Endothelial cell of umbilical vein (primary cell): Measurements from ENCODE around the gene TOB1. TPM values are rescaled to one million over a fixed set of nuclear protein-coding genes. Genes with fewer than 3 reads are reported as not detected.

Experiments
- BruUV-seq: library from RNA; stranded (reverse); fragments of 400-500 nt; replicated peaks from 2 replicates; lab custom pipeline; 2021; lab: Mats Ljungman, UMichigan
- CTCF ChIA-PET: fragments of 300-600, 350-600 bp; sonication (Branson Sonifier 250); formaldehyde crosslinking; loops from one replicate; lab custom pipeline; 2021; ENCODE audit warnings: antibody characterized with exemption, inconsistent platforms; lab: Charles Lee
- POLR2A ChIA-PET: fragments of 300-600, 350-600 bp; sonication (Branson Sonifier 250); formaldehyde crosslinking; loops from one replicate; lab custom pipeline; 2021; ENCODE audit warnings: antibody characterized with exemption, inconsistent platforms; lab: Charles Lee
- DNase-seq: peaks from one replicate; pipeline ENCODE4 v3.0.0-alpha.2; 2011; ENCODE audit warnings: low read depth, low spot score
- FAIRE-seq: peaks from 2 replicates; lab custom pipeline; 2011; peaks lifted over from hg19 to GRCh38; lab: Jason Lieb, UNC
- H2AFZ ChIP-seq: 2 replicates; pipeline ENCODE4 v1.6.0; 2012; ENCODE audit warnings: low read depth, low read length, control low read depth, inconsistent platforms
- H3K27ac ChIP-seq: 2 replicates; pipeline ENCODE4 v1.5.1; 2011; ENCODE audit warnings: low read depth, mild to moderate bottlenecking, control low read depth, low read length, moderate library complexity; ENCODE audit not compliant: insufficient read depth
- H3K27me3 ChIP-seq, 2 experiments: 2 replicates each; pipeline versions ENCODE4 v1.6.0 to v1.6.1; 2011; ENCODE audit warnings: low read length in 2 of 2, mixed read lengths in 1 of 2; ENCODE audit not compliant: control insufficient read depth in 2 of 2, insufficient read depth in 2 of 2
- H3K36me3 ChIP-seq, 2 experiments: 2 replicates in 1 of 2; 3 replicates in 1 of 2; pipeline ENCODE4 v1.5.1; 2011; ENCODE audit warnings: low read length in 2 of 2, mild to moderate bottlenecking in 1 of 2, moderate library complexity in 1 of 2; ENCODE audit not compliant: control insufficient read depth in 2 of 2, insufficient read depth in 2 of 2; ENCODE audit errors: extremely low read depth in 1 of 2
- H3K4me1 ChIP-seq: 3 replicates; pipeline ENCODE4 v1.5.1; 2011; ENCODE audit warnings: mild to moderate bottlenecking, low read length; ENCODE audit not compliant: control insufficient read depth, insufficient read depth; ENCODE audit errors: extremely low read depth
- H3K4me2 ChIP-seq: 2 replicates; pipeline ENCODE4 v1.6.1; 2011; ENCODE audit warnings: low read length, control low read depth, mixed read lengths; ENCODE audit not compliant: insufficient read depth
- H3K4me3 ChIP-seq, 3 experiments: fragments of 200-600 bp in 1 of 3; sonication (generic), shearing (Covaris generic) in 1 of 3; replicated peaks in 1 of 3; 2 replicates each; pipeline ENCODE4 v1.5.1; 2011 to 2016; ENCODE audit warnings: control low read depth in 3 of 3, low read length in 3 of 3, mild to moderate bottlenecking in 2 of 3, inconsistent platforms in 1 of 3, low read depth in 1 of 3, moderate library complexity in 1 of 3; ENCODE audit not compliant: insufficient read depth in 1 of 3
- H3K79me2 ChIP-seq: 2 replicates; pipeline ENCODE4 v1.6.0; 2012; ENCODE audit warnings: low read length, inconsistent platforms; ENCODE audit not compliant: control insufficient read depth, insufficient read depth
- H3K9ac ChIP-seq: replicated peaks from 2 replicates; pipeline ENCODE3; 2011; ENCODE audit warnings: low read length, control low read depth; ENCODE audit not compliant: insufficient read depth; ENCODE audit errors: extremely low read depth
- H3K9me1 ChIP-seq: replicated peaks from 3 replicates; pipeline ENCODE4 v1.6.0; 2011; ENCODE audit warnings: mild to moderate bottlenecking, low read length; ENCODE audit not compliant: control insufficient read depth, insufficient read depth; ENCODE audit errors: extremely low read depth
- H3K9me3 ChIP-seq: replicated peaks from 2 replicates; pipeline ENCODE4 v1.5.1; 2012; ENCODE audit warnings: low read length, inconsistent platforms; ENCODE audit not compliant: control insufficient read depth, insufficient read depth
- H4K20me1 ChIP-seq: replicated peaks from 2 replicates; pipeline ENCODE3; 2011; ENCODE audit warnings: mild to moderate bottlenecking, low read length; ENCODE audit not compliant: control insufficient read depth, insufficient read depth; ENCODE audit errors: extremely low read depth
- CTCF ChIP-seq, 2 donors: IDR thresholded peaks; 1 replicate in 1 of 2; 2 replicates in 1 of 2; pipeline ENCODE4 v1.5.1; 2011; ENCODE audit warnings: low read length in 2 of 2, mild to moderate bottlenecking in 2 of 2, moderate library complexity in 2 of 2, control low read depth in 1 of 2, inconsistent platforms in 1 of 2, low read depth in 1 of 2; ENCODE audit not compliant: insufficient read depth in 1 of 2; ENCODE audit errors: extremely low read depth in 1 of 2
- EZH2 ChIP-seq: IDR thresholded peaks from 2 replicates; pipeline ENCODE4 v1.6.1; 2012; ENCODE audit warnings: borderline replicate concordance, low read depth, mild to moderate bottlenecking, moderate library complexity, low read length, inconsistent platforms; ENCODE audit not compliant: severe bottlenecking
- MYC ChIP-seq: IDR thresholded peaks from one replicate; pipeline ENCODE4 v1.6.1; 2011; ENCODE audit warnings: mild to moderate bottlenecking, low read depth, low read length
- POLR2A ChIP-seq: IDR thresholded peaks from 2 replicates; pipeline ENCODE4 v1.6.1; 2012; ENCODE audit warnings: low read depth, mild to moderate bottlenecking, control low read depth, low read length
- dilution Hi-C: fragments of 300-500 bp; cut with MboI; formaldehyde crosslinking; loops from one replicate; pipeline ENCODE4 v1.15.0; 2019; ENCODE audit warnings: low sequenced_read_pairs; ENCODE audit not compliant: extremely low pct_ligation_motif_present
- intact Hi-C: fragments of 100-400 bp; cut with micrococcal nuclease; formaldehyde crosslinking; loops from one replicate; pipeline ENCODE4 v1.10.0; 2022
- polyA plus RNA-seq, 4 experiments: library from polyadenylated mRNA; depleted of rRNA in 3 of 4; stranded (reverse) in 3 of 4; unstranded in 1 of 4; fragments of >200 nt; gene quantifications; 2 replicates each; pipeline versions ENCODE4 v1.2.1 to v1.2.3, GENCODE V29; 2011 to 2012; ENCODE audit warnings: missing spikeins in 1 of 4
- total RNA-seq: library from RNA; stranded (reverse); gene quantifications from 2 replicates; pipeline ENCODE4 v1.2.3, GENCODE V29; 2021
- TF ChIP-seq, protein P1 (sequence below): IDR thresholded peaks from 2 replicates; pipeline ENCODE4 v1.6.1; 2011; ENCODE audit not compliant: insufficient read depth, insufficient read length

TOB1 gene
- total and polyA plus RNA-seq, 2 donors (not counting 3 experiments of a cell fraction or from before 2014, with no cell fraction given), result 3.3 to 12.9 TPM

DNA sequence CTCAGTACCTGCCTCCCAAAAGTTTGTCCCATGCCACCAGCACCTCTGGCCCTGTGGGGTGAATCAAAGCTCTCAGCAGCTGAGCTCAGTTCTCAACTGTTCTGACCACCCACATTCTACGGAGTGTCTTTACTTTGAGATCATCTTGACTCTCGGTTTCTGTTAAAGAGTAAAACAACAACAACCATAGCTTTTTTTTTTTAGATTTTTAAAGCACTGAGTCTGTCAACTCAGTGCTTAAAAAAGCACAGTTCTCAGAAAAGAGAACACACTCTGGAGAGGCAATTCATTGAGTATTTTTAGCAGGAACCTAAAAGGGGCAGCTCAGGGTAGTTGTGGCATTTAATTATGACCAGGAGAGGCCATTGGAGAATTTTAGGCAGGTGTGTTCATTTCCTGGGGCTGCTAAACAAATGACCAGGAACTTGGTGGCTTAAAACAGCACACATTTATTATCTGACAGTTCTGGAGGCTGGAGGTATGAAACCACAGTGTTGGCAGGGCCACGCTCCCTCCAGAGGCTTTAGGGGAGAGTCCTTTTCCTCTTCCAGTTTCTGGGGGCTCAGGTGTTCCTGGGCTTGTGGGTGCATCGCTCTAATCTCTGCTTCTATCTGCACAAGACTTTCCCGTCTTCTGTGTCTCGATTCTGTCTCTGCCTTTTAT, 37.5 kb downstream of the TOB1 start:
- no TSS peak for BruUV-seq
- Histone ChIP-seq H3K9me1 (no peaks in the 10 kb centered on the region), H3K79me2 (no peaks in the 10 kb centered on the region), H3K9ac (no peak overlapping the region), H3K27ac (no peak overlapping the region), H3K4me2 (no peak overlapping the region), H3K27me3 (peaks cover 2 to 3% of the 10 kb centered on the region in 2 experiments), H3K9me3 (no peaks in the 10 kb centered on the region), H4K20me1 (no peaks in the 10 kb centered on the region), H2AFZ (no peak overlapping the region), H3K36me3 (no peaks in the 10 kb centered on the region), H3K4me1 (no peaks in the 10 kb centered on the region), H3K4me3 (no peak overlapping the region)
- TF ChIP-seq, protein P1, sequence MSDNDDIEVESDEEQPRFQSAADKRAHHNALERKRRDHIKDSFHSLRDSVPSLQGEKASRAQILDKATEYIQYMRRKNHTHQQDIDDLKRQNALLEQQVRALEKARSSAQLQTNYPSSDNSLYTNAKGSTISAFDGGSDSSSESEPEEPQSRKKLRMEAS, result no peak
- TF ChIP-seq MYC (no peak), CTCF (IDR thresholded peaks at IDR 0.05; ENCODE audit: extremely low read depth in 1 of 2, insufficient read depth in 1 of 2, low read depth in 1 of 2, low read length in 2 of 2) (no peak), POLR2A (no peak), EZH2 (no peak)
- CTCF ChIA-PET, result interaction anchor here (0.8 to 3.2 kb wide), 8 partner anchors 8 to 46 kb away, joined by 3 to 15 read pairs (median 6); no protein-coding TSS in a partner anchor
- intact Hi-C loops (no loop called here), dilution Hi-C loops (no loop called here)
- FAIRE-seq, result no peak
- POLR2A ChIA-PET, result no interaction called here
- DNase-seq, result no peak
